HG03521 (cell line): ENCODE data around the gene PPRC1.

ENCODE experiments used
- ATAC-seq: cut with Tn5 transposase; IDR thresholded peaks from one replicate; pipeline ENCODE4 v1.9.1; 2021; ENCODE audit warnings: mild to moderate bottlenecking, moderate library complexity; ENCODE audit not compliant: unreplicated experiment

PPRC1 gene, protein sequence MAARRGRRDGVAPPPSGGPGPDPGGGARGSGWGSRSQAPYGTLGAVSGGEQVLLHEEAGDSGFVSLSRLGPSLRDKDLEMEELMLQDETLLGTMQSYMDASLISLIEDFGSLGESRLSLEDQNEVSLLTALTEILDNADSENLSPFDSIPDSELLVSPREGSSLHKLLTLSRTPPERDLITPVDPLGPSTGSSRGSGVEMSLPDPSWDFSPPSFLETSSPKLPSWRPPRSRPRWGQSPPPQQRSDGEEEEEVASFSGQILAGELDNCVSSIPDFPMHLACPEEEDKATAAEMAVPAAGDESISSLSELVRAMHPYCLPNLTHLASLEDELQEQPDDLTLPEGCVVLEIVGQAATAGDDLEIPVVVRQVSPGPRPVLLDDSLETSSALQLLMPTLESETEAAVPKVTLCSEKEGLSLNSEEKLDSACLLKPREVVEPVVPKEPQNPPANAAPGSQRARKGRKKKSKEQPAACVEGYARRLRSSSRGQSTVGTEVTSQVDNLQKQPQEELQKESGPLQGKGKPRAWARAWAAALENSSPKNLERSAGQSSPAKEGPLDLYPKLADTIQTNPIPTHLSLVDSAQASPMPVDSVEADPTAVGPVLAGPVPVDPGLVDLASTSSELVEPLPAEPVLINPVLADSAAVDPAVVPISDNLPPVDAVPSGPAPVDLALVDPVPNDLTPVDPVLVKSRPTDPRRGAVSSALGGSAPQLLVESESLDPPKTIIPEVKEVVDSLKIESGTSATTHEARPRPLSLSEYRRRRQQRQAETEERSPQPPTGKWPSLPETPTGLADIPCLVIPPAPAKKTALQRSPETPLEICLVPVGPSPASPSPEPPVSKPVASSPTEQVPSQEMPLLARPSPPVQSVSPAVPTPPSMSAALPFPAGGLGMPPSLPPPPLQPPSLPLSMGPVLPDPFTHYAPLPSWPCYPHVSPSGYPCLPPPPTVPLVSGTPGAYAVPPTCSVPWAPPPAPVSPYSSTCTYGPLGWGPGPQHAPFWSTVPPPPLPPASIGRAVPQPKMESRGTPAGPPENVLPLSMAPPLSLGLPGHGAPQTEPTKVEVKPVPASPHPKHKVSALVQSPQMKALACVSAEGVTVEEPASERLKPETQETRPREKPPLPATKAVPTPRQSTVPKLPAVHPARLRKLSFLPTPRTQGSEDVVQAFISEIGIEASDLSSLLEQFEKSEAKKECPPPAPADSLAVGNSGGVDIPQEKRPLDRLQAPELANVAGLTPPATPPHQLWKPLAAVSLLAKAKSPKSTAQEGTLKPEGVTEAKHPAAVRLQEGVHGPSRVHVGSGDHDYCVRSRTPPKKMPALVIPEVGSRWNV (N-terminal part only)

DNA sequence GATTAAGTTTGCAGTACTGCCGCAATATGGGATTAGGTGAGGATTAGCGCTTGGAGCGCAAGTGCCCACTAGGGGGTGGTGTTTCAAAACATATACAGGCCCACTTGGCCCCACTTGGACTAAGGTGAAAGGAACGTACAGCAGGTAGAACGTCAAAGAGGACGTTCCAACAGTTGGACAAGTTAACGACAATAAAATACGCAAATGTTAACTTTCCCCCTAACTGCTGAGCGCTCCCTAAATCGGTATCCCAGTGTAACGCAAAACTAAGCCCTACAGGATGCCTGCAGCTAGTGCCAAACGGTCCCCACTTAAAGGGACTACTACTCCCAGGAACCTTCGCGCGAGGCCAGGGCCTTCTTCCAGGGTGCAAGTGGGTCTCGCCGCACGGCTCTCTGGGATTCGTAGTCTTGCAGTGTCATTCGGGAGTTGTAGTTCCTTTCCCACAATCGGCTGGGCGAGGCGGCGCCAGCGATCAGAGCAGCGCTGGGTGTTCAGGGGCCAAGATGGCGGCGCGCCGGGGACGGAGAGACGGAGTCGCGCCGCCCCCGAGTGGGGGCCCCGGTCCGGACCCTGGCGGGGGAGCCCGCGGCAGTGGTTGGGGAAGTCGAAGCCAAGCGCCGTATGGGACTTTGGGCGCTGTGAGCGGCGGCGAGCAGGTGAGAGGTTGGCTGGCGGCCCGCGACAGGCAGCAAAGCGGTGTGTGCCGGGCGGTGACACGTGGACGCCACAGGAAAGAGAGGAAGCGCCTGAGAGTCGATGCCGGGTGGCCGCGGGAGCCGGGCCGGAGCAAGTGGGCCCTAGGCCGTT lies at the start of gene PPRC1:
Gene PPRC1, plus strand, starts transcription at position 478 of the 810 bp plus-strand sequence. Its CDS starts 29 bp downstream, at position 507.
- ATAC-seq, result peak; percentile 85

DNA sequence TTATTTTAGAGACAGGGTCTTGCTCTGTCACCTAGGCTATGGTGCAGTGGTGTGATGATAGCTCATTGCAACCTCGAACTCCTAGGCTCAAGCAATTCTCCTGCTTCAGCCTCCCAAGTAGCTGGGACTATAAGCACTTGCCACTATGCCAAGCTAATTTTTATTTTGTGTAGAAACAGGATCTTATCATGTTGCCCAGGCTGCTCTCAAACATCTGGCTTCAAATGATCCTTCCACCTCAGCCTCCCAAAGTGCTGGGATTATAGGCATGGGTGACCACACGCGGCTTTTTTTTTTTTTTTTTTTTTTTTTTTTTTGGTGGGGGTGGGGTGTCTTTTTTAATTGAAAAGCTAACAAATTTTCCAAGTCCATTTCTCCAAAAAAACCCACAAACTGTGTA lies 49.3 kb upstream of the PPRC1 start:
- ATAC-seq, result no peak

DNA sequence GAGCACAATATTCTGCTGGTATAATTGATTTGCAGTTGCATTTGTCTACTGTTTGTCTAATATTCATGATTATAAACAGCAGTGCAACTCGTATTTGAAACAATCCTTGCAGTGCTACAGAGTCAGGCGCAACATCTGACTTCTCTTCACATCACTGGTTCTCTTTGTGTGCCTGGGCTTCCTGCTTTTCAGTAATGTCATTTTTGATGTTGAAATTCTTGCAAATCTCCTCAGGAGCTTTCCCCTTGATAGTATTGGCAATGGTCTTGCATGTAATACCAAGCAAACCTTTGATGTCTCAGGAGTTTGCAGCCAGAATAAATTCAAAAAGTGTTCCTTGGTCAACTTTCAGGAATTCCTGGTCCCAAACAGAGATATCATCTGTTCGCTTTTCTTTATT lies 47.5 kb upstream of the PPRC1 start:
- no peak for ATAC-seq

DNA sequence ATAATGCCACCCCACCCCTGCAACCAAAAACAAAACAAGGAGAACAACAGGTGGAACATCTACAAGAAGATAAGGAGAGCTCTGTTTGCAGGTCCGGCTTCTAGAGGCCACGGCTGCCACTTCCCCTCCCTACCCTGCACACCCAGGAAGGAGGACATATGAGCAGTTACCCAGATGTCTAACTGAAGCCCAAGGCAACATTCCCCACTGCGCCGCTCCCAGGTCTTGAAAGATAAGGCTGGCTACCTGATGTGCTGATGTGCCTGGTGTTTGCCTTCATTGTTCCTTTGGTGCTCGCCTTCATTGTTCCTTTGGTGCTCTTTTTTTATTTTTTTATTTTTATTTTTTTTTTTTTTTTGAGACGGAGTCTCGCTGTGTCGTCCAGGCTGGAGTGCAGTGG lies 46.6 kb upstream of the PPRC1 start:
- no peak for ATAC-seq

DNA sequence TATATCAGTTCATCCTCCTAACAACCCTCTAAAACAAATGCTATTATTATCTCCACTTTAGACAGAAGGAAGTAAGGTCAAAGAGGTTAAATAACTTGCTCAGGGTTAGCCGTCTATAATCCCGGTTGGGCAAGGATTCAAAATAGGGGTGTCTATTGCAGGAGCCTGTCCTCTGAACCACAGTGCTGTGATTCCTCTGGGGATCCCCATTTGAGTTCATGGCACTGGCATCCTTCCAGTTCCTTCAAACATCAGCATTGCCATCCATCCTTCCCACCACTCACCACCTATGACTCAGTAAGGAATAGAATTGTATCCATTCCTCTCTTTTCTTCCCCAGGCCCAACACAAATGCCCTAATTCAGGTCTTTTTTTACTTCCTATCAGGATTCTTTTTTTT lies 42.1 kb upstream of the PPRC1 start:
- ATAC-seq, result no peak

DNA sequence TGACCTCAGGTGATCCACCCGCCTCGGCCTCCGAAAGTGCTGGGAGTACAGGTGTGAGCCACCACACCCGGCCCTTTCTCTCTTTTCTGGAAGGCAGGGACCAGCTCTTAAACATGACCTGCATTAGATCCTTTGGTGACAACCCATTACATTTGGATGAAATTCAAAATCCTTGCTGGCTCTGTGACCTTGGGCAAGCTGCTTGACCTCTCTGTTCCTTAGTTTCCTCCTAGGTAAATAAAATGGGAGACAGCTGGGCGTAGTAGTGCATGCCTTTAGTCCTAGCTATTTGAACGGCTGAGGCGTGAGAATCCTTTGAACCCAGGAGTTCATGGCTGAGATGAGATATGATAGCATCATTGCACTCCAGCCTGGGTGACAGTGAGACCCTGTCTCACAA lies 36.4 kb upstream of the PPRC1 start:
- no peak for ATAC-seq

DNA sequence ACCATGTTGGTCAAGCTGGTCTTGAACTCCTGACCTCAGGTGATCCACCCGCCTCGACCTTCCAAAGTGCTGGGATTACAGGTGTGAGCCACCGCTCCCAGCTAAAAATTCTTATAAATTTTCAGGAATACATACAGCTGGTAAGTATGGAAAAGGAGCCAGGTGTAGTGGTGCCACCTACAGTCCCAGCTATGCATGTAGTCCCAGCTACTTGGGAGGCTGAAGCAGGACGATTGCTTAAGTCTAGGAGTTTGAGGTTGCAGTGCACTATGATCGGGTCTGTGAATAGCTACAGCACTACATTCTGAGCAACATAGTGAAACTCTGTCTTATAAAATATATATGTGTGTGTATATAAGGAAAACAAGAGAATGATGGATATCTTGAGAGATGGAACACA lies 31.7 kb upstream of the PPRC1 start:
- no peak for ATAC-seq

DNA sequence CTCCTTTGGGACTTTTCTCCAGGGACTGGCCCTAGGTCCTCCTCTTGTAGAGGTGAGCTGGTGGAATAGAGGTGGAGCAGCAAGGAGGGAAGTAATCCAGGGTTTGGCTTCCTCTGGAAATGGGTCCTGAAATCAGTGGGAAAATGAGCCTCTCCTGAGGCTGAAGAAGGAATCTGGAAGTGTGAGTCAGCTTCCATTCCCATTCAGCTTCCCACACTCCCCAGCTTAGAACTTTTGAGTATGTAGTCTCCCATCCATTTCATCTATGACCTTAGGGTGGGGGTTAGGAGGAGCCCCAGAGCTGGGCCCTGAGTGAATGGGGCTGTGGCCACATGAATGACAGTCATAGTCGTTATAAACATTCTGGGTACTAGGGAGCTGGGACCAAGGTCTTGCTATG lies 30.4 kb upstream of the PPRC1 start:
- no peak for ATAC-seq

DNA sequence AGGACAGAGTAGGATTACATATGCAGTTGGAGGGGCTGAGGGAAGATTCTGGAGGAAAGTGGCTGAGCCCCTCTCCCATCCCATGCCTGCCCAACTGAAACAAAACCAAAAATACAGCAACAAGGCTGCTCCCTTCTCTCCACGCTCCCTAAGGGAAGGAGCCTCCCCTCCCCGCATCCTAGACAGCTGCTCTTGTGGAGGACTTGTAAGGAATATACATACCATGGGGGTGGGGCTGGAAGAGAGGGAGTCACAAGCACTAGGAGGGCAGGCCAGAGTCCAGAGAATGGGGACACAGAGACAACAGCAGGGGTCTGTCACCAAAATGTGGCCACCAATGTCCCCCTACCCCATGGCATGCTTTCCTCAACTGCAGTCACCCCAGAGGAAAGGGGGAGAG lies 25.8 kb upstream of the PPRC1 start:
- ATAC-seq, result no peak

DNA sequence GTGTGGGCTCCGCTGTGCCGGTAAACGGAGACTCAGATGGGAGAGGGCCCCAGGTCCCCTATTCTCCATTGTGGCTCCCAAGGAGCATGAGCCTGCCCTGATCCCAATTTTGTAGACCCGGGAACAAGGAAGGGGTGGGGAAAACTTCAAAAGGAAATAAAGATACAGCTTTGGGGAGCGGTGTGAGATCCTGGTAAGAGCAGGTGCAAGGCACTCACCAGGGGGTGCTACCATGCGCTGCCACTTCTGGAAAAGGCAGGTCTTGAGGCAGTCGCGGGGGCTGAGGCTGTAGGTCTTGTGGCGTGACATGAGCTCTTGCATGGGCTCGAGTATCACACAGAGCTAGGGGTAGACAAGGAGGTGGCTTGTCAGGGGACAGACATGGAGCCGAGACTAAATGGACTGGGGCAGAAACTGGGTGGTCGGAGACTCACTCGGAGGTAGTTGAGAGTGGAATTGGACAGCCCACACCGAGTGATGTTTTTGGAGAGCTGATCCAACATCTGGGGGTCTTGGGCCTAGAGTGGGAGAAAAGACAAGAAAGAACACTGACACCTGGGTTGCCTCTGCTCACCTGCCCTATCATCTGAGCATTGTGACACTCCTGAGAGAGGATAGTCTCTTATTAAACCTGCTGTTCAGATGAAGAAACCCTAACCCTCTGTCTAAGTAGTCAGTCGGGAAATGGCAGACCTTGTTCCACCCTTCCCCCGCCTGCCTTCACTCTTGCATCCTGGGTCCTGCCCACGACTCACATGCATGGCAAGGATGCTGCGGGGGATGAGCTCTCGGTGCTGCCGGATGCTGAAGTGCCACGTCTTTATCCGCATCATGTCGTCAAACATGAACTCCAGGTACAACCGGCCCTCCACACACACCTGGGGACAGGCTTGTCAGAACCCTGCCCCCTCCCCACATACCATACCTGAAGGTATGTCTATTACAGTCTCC lies 23.4 kb upstream of the PPRC1 start:
- no peak for ATAC-seq

DNA sequence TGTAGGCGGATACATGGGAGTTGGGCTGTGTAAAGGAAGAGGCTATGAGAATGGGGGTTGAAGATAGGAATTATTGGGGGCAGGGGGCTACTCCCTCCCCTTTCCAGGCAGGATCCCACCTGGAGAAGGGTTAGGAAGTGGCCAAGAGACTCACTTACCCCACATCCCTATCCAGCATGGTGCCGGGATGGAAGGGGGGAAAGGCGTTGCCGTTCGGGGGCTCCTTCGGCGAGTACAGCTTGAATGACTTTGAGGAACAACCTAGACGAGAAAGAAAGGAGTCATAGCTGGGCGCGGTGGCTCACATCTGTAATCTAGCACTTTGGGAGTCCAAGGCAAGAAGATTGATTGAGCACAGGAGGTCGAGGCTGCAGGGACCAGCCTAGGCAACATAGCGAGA lies 21.6 kb upstream of the PPRC1 start:
- no peak for ATAC-seq

DNA sequence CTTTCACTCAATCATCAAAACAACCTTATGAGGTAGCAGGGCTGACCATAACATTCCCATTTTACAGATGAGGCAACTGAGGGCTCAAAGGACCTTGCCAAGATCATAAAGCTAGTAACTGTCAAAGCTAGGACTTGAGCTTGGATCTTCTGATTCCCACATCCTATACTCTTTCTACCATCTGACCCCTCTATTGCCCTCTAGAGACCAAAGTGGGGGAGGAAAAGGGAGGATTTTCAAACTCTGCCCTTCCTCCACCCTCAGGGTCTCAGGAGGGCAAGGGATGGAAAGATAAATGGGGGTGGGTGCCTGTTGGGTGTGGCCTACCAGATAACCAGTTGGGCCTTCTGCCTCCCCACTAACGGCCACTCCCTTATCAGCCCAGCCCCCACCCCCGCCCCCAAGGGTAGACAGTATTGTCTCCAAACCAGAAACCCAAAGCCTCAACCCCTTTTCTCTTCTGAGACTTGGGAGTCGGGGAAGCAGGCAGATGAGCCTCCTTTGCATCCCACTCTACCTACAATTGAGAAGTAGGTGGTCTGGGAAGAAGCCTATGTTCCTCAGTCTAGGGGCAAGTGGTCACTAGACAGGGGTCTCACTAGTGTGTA lies 20.5 kb upstream of the PPRC1 start:
- no peak for ATAC-seq

DNA sequence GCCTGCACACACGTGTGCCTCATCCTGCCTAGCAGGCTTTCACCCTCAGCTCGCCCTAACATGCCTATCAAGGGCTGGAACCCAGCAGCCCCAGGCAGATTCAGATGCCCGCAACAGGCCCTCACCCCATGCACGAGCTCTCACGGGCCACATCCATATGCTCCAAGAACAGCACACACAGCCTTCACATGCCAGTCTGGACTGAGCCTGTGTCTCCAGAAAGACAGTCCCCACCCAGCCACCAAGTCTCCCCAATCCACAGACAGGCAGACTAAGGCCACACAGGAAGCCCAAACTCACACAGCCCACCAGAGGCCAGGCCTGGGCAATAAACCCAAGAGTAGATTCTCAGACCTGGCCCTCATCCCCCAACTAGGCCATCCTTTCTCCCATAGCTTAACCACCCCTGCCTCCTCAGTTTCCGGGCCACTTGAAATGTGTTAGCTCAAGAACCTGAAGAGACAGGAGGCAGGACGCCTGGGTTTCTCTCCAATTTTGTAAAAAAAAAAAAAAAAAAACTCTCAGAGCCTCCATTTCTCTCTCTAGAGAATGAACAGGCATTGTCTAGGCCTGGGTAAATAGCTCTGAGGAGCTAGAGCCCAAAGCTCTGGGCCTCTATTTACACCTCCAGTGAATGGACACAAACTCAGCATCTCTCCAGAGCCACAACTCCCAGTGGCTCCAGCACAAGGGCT lies 19.4 kb upstream of the PPRC1 start:
- no peak for ATAC-seq

DNA sequence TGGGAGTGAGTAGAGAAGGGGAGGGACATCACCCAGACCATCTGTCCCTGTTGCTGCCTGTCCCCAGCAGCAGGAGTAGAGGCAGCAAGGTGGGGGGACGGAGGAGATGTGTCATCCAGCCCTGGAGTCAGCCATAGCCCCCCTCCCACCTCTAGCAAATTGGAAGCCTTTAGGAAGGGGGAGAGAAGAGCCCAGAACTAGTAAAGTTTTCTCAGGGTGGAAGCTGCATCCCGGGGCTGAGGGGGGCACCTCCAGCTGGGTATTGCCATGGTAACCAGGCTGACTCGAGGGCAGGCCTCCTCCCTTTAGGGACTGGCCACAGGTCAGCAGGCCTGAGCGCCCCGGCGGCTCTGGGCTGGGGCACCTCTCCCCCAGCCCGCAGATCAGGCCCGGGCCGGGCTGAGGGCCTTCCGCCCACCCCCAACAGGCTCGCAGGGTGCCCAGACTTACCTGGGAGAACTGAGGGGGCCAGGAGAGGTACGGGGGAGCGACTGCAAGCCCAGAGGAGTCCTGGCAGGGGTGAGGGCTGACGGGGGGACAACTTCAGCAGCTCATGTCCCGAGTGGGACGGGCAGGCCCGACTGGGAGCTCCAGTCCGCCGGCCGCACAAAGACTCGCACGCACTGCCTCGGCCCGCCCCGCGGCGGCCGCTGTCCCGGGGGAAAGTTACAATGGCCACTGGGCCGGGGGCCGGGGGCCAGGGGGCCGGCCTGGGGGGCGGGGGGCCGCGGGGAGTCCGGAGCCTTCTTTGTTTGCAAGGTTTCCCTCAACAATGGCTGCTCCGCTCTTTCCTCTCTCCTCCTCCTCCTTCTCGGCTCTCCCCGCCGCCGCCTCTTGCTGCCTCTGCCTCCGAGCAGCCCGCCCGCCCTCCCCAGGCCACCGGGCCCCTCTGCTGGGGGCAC lies 18.6 kb upstream of the PPRC1 start:
- ATAC-seq, result peak; percentile 12

DNA sequence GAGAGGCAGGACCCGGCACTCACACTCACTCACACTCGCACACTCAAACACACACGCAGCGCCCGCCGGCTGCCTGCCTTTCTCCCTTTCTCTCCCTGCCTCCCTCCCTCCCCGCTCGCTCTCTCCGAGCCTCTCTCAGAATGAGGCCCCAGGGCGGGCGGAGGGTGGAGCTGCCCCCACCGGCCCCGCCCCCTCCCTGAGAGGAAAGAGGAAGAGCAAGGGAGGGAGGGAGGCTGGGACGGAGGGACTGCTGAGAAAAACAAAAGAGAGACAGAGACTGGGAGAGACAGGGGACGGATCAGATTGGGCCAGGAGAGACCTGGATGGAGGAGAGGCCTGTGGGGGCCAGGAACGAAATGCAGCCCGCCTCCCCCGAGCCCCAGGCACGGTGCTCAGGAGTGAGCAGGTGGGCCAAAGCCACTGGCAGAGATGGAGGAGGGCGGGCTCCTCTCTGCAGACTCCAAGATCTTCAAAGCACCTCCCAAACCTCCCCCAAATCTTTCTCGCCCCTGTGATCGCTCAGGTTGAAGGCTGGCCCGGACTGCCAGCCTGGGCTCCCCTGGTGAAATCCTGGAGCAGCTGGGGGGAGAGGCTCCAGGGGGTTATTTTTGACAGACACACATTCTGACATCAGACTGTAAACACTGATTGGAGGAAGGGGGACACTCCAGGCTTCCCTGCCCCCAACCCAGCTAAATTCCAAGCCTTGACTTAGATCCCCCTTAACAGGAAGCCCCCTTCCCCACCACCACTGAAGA lies 17.8 kb upstream of the PPRC1 start:
- peak; percentile 59 for ATAC-seq

DNA sequence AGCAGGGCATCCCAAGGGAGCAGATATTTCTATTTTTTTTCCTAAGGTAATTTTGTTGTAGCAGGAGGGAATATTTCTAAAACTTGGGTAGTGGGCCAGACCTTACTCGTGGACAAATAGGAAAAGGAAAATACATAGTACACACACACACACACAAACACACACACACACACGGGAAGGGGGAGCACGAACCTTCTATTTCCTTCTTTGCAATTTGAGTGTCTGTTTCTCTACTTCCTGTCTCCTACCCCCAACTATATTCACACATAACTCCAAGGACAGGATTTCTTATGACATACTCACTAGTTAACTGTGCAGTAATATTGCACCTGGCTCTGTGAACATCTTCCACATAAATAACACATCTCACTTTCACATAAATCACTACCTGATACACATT lies 17.1 kb upstream of the PPRC1 start:
- ATAC-seq, result no peak
